A549 (cell line): ENCODE data around the gene ITIH3. TPM values are rescaled to one million over a fixed set of nuclear protein-coding genes. Genes with fewer than 3 reads are reported as not detected.

Experiments used
- ATAC-seq, 2 experiments: fragments of 200-7000 bp in 1 of 2; fragments of >200 bp in 1 of 2; cut with Nextera tagmentation in 1 of 2; cut with Tn5 transposase in 1 of 2; 3 replicates each; pipeline versions ENCODE4 v1.8.0 to v1.9.1; 2018 to 2020; ENCODE audit warnings: mild to moderate bottlenecking in 1 of 2, moderate library complexity in 1 of 2
- CTCF ChIA-PET: fragments of 300-600 bp; sonication (Branson Sonifier 250); formaldehyde crosslinking; extraction: SDS; loops from one replicate; lab custom pipeline; 2021; ENCODE audit warnings: antibody characterized with exemption, inconsistent platforms; lab: Yijun Ruan, JAX
- POLR2A ChIA-PET: fragments of 350-600 bp; formaldehyde crosslinking; extraction: SDS; loops from one replicate; lab custom pipeline; 2021; ENCODE audit warnings: antibody characterized with exemption, inconsistent platforms; lab: Yijun Ruan, JAX
- DNase-seq, 2 experiments: peaks; one replicate each; pipeline versions ENCODE4 v3.0.0 to v3.0.0-alpha.2; 2011 to 2016; ENCODE audit warnings: low read depth in 1 of 2, low spot score in 1 of 2
- FAIRE-seq: peaks from 2 replicates; lab custom pipeline; 2011; peaks lifted over from hg19 to GRCh38; lab: Jason Lieb, UNC
- H3K27ac ChIP-seq, 2 experiments: fragments of >200 bp; sonication (Bioruptor Twin); formaldehyde crosslinking; 3 replicates each; pipeline ENCODE4 v1.5.1; 2016 to 2017
- H3K4me1 ChIP-seq: fragments of >200 bp; sonication (Bioruptor Twin); formaldehyde crosslinking; 3 replicates; pipeline ENCODE4 v1.6.1; 2016
- H3K4me2 ChIP-seq: fragments of >200 bp; sonication (Bioruptor Twin); formaldehyde crosslinking; 3 replicates; pipeline ENCODE4 v1.6.1; 2016
- H3K4me3 ChIP-seq: fragments of >200 bp; sonication (Bioruptor Twin); formaldehyde crosslinking; 3 replicates; pipeline ENCODE4 v1.5.1; 2016
- H3K9me3 ChIP-seq: fragments of >200 bp; sonication (Bioruptor Twin); formaldehyde crosslinking; 3 replicates; pipeline ENCODE4 v1.6.1; 2016
- CHD4 ChIP-seq: fragments of 200-600 bp; sonication (generic); IDR thresholded peaks from 2 replicates; pipeline ENCODE4 v1.6.1; 2016; ENCODE audit warnings: antibody characterized with exemption, mild to moderate bottlenecking, borderline replicate concordance
- EP300 ChIP-seq, 2 experiments: fragments of >200 bp; sonication (Bioruptor Twin); formaldehyde crosslinking; IDR thresholded peaks; 2 replicates in 1 of 2; 3 replicates in 1 of 2; pipeline ENCODE4 v1.6.1; 2016 to 2017
- ESRRA ChIP-seq: fragments of 150-350 bp; IDR thresholded peaks from 2 replicates; pipeline ENCODE4 v1.6.1; 2014; ENCODE audit warnings: mild to moderate bottlenecking, low read length, borderline replicate concordance
- HOXA7 ChIP-seq: fragments of 250-450 bp; sonication (Bioruptor Pico); IDR thresholded peaks from 2 replicates; pipeline ENCODE4 v1.5.0; 2020; ENCODE audit warnings: mild to moderate bottlenecking, moderate library complexity
- HOXB13 ChIP-seq: fragments of 250-450 bp; sonication (Bioruptor Pico); IDR thresholded peaks from 2 replicates; pipeline ENCODE4 v1.5.0; 2020; ENCODE audit warnings: low read depth, mild to moderate bottlenecking, moderate library complexity
- JUN ChIP-seq, 2 experiments: fragments of >200 bp; sonication (Bioruptor Twin); formaldehyde crosslinking; IDR thresholded peaks; 2 replicates in 1 of 2; 3 replicates in 1 of 2; pipeline ENCODE4 v1.6.1; 2016 to 2017
- KDM5A ChIP-seq: fragments of 200-600 bp; sonication (generic); IDR thresholded peaks from 2 replicates; pipeline ENCODE4 v1.6.1; 2016; ENCODE audit warnings: antibody characterized with exemption, mild to moderate bottlenecking
- MYC ChIP-seq: IDR thresholded peaks from 2 replicates; pipeline ENCODE4 v1.6.1; 2012; ENCODE audit warnings: mild to moderate bottlenecking, inconsistent platforms, low read length, improper control_type of control experiment, borderline replicate concordance
- NPAS2 ChIP-seq: fragments of 250-450 bp; sonication (Bioruptor Pico); IDR thresholded peaks from 2 replicates; pipeline ENCODE4 v1.8.0; 2022; ENCODE audit warnings: mild to moderate bottlenecking, moderate library complexity, borderline replicate concordance
- POLR2AphosphoS2 ChIP-seq: conservative IDR thresholded peaks from 2 replicates; pipeline ENCODE4 v1.6.1; 2012; ENCODE audit warnings: low read length, improper control_type of control experiment, inconsistent platforms
- RARB ChIP-seq: fragments of 250-450 bp; sonication (Bioruptor Pico); IDR thresholded peaks from 2 replicates; pipeline ENCODE4 v1.8.0; 2021; ENCODE audit warnings: mild to moderate bottlenecking, moderate library complexity
- SMC3 ChIP-seq: fragments of >200 bp; sonication (Bioruptor Twin); formaldehyde crosslinking; IDR thresholded peaks from 3 replicates; pipeline ENCODE4 v1.6.1; 2018; ENCODE audit warnings: inconsistent platforms
- TFCP2L1 ChIP-seq: fragments of 250-450 bp; sonication (Bioruptor Pico); IDR thresholded peaks from 2 replicates; pipeline ENCODE4 v1.5.0; 2021; ENCODE audit warnings: mild to moderate bottlenecking
- ZSCAN20 ChIP-seq: fragments of 250-450 bp; sonication (Bioruptor Pico); IDR thresholded peaks from 2 replicates; pipeline ENCODE4 v1.8.0; 2022; ENCODE audit warnings: mild to moderate bottlenecking, moderate library complexity
- WGBS: methylation state at CpG from one replicate; pipeline ENCODE4 v1.1.6; 2017; ENCODE audit errors: missing lambda C conversion rate; 5-methylcytosine and 5-hydroxymethylcytosine counted together
- polyA plus RNA-seq, 4 experiments: library from polyadenylated mRNA; depleted of rRNA in 3 of 4; stranded (reverse); fragments of >200 nt; fragmentation: RNase III in 1 of 4; extraction: RNeasy Plus Mini Kit Qiagen cat#74134 plus additional on column Dnase treatment in 1 of 4; gene quantifications; 2 replicates in 3 of 4; 3 replicates in 1 of 4; pipeline ENCODE4 v1.2.3, GENCODE V29; 2011 to 2017
- TF ChIP-seq, protein P1 (sequence below): fragments of 200-600 bp; sonication (generic); IDR thresholded peaks from 2 replicates; pipeline ENCODE4 v1.6.1; 2016; ENCODE audit warnings: antibody characterized with exemption, mild to moderate bottlenecking, moderate library complexity
- TF ChIP-seq, protein P2 (sequence below): IDR thresholded peaks from 2 replicates; pipeline ENCODE4 v1.6.1; 2012
- TF ChIP-seq, protein P3 (sequence below): fragments of 450-650 bp; IDR thresholded peaks from 2 replicates; pipeline ENCODE4 v1.6.1; 2014; ENCODE audit warnings: antibody characterized with exemption

Gene ITIH3
- polyA plus RNA-seq, 2 of the 4 experiments (the other 2 are of a cell fraction) = 0.09 TPM; not detected in 1

DNA sequence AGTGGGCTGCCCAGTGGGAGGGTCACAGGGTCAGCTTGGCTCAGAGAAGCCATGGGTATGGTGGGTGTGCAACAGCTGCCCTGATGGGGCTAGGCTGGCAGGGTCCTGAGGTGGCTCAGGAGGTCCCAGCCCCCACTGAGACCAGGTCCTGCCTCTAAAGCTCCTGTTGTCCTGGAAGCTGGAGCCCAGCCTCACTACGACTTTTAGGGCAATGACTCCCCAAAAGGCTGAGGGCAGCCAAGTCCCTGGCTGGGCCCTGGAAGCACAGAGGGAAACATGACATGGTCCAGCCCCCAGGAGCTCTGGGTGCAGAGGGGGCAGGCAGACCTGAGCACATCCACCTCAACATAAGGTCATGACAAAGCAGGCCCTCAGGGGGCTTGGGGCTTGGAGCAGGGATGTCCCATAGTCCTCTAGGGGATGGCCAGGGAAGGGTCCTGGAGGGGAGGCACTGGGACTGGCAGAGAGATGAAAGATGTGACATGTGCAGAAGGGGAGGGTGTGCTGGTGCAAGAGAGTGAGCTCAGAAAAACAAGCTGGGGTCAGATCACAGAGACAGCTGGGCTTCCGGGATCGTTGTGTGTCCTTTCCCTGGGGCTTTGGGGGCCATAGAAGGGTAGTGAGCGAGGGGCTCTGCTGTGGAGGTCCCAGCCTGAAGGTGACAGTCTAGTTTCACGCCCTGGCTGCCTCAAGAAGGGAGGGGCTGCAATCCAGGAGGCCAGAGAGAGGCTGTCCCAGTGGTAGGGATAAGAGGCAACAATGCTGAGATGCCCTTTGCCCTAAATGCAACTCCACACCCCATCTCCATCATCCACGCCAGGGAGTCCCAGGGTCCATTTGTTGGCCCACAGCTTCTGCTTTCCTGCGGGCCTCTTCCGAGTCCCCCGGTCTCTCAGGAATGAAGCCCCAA is 639 bp upstream of the ITIH3 start (continued):
- TF ChIP-seq, protein P1, sequence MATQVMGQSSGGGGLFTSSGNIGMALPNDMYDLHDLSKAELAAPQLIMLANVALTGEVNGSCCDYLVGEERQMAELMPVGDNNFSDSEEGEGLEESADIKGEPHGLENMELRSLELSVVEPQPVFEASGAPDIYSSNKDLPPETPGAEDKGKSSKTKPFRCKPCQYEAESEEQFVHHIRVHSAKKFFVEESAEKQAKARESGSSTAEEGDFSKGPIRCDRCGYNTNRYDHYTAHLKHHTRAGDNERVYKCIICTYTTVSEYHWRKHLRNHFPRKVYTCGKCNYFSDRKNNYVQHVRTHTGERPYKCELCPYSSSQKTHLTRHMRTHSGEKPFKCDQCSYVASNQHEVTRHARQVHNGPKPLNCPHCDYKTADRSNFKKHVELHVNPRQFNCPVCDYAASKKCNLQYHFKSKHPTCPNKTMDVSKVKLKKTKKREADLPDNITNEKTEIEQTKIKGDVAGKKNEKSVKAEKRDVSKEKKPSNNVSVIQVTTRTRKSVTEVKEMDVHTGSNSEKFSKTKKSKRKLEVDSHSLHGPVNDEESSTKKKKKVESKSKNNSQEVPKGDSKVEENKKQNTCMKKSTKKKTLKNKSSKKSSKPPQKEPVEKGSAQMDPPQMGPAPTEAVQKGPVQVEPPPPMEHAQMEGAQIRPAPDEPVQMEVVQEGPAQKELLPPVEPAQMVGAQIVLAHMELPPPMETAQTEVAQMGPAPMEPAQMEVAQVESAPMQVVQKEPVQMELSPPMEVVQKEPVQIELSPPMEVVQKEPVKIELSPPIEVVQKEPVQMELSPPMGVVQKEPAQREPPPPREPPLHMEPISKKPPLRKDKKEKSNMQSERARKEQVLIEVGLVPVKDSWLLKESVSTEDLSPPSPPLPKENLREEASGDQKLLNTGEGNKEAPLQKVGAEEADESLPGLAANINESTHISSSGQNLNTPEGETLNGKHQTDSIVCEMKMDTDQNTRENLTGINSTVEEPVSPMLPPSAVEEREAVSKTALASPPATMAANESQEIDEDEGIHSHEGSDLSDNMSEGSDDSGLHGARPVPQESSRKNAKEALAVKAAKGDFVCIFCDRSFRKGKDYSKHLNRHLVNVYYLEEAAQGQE = no peak
- TF ChIP-seq, protein P2, sequence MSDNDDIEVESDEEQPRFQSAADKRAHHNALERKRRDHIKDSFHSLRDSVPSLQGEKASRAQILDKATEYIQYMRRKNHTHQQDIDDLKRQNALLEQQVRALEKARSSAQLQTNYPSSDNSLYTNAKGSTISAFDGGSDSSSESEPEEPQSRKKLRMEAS = no peak

DNA sequence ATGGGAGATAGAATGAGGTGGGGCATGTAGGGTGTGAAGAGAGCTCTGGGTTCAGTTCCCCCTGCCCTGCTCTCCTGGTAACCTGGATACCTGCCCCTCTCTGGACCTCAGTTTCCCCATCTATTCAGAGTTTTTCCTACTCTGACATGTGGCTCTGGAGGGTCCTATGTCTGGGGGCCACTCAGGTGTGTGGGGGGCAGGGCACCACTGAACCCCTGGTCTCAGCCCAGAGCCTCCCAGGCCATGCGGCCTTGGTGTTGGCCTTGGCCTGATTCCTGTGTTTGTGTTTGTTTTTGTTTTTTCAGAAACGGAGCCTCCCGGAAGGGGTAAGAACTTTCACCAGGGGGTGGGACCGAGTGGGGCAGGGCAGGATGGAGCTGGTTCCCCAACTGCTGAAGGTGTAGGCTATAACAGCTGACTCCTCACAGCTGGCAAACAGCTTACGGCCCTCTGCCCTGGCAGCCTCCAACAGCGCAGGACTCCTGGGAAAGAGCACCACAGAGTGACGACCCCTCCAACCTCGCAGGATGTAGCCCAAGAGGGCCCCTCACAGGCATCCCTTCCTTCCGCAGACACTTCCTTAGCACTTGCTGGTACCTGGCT is 803 bp downstream of the ITIH3 start:
- DNase-seq = no peak
- Histone ChIP-seq H3K4me1 (no peaks in the 10 kb centered on the region), H3K27ac (no peak overlapping the region), H3K4me3 (no peak overlapping the region), H3K9me3 (no peaks in the 10 kb centered on the region)
- WGBS = 51% methylated on average over 3 of the region's 9 CpGs
- POLR2A ChIA-PET = no interaction called here
- no peak for FAIRE-seq
- CTCF ChIA-PET = interaction anchor here (0.5 to 3.6 kb wide), 3 partner anchors 20 to 295 kb away, joined by 3 to 11 read pairs (median 4); no protein-coding TSS in a partner anchor
- TF ChIP-seq TFCP2L1 (CRISPR knock-in tag) (no peak), NPAS2 (no peak), MYC (no peak), CHD4 (no peak), SMC3 (no peak), EP300 (IDR thresholded peaks at IDR 0.05) (no peak), POLR2AphosphoS2 (no peak), RARB (no peak), HOXB13 (CRISPR knock-in tag) (no peak), KDM5A (no peak), JUN (IDR thresholded peaks at IDR 0.05) (no peak), ESRRA (no peak), HOXA7 (CRISPR knock-in tag) (no peak), ZSCAN20 (no peak)
- TF ChIP-seq, protein P3, sequence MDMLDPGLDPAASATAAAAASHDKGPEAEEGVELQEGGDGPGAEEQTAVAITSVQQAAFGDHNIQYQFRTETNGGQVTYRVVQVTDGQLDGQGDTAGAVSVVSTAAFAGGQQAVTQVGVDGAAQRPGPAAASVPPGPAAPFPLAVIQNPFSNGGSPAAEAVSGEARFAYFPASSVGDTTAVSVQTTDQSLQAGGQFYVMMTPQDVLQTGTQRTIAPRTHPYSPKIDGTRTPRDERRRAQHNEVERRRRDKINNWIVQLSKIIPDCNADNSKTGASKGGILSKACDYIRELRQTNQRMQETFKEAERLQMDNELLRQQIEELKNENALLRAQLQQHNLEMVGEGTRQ = no peak
- TF ChIP-seq, protein P2 = no peak
- TF ChIP-seq, protein P1 = no peak
- TF ChIP-seq, all 56 proteins: peak for 0
- no peak overlapping the region for H3K4me2 ChIP-seq
- no peak for ATAC-seq
